Calu3 (cell line): Measurements from ENCODE around the gene HIVEP2. TPM values are rescaled to one million over a fixed set of nuclear protein-coding genes. Genes with fewer than 3 reads are reported as not detected.

Source experiments
- BruUV-seq: library from RNA; stranded (reverse); fragments of 400-500 nt; replicated peaks from 2 replicates; lab custom pipeline; 2021; lab: Mats Ljungman, UMichigan
- CTCF ChIA-PET: fragments of 300-600 bp; sonication (Branson Sonifier 250); formaldehyde crosslinking; loops from one replicate; lab custom pipeline; 2022; ENCODE audit warnings: antibody characterized with exemption; lab: Charles Lee
- DNase-seq: peaks from one replicate; pipeline ENCODE4 v3.0.0; 2022
- H3K27ac Mint-ChIP-seq: one replicate; pipeline ENCODE4 v1.8.0; 2022; ENCODE audit warnings: mixed read lengths; ENCODE audit not compliant: unreplicated experiment
- H3K27me3 Mint-ChIP-seq: one replicate; pipeline ENCODE4 v1.8.0; 2022; ENCODE audit warnings: mixed read lengths; ENCODE audit not compliant: unreplicated experiment
- H3K36me3 Mint-ChIP-seq: one replicate; pipeline ENCODE4 v1.8.0; 2022; ENCODE audit warnings: mild to moderate bottlenecking, moderate library complexity, mixed read lengths; ENCODE audit not compliant: insufficient read depth, unreplicated experiment
- H3K4me1 Mint-ChIP-seq: one replicate; pipeline ENCODE4 v1.8.0; 2022; ENCODE audit warnings: mild to moderate bottlenecking, low read depth, mixed read lengths; ENCODE audit not compliant: unreplicated experiment
- H3K4me3 Mint-ChIP-seq: one replicate; pipeline ENCODE4 v1.8.0; 2022; ENCODE audit warnings: mild to moderate bottlenecking, low read depth, moderate library complexity, mixed read lengths; ENCODE audit not compliant: unreplicated experiment
- H3K9me3 Mint-ChIP-seq: one replicate; pipeline ENCODE4 v1.8.0; 2022; ENCODE audit warnings: low read depth, mixed read lengths; ENCODE audit not compliant: unreplicated experiment
- intact Hi-C: fragments of 100-400 bp; cut with micrococcal nuclease; formaldehyde crosslinking; loops from one replicate; pipeline ENCODE4 v1.10.0; 2022; ENCODE audit not compliant: unreplicated experiment
- total RNA-seq: library from RNA; stranded (reverse); gene quantifications from 2 replicates; pipeline ENCODE4 v1.2.3, GENCODE V29; 2022
- TF ChIP-seq, protein P1 (sequence below): fragments of 200-600 bp; IDR thresholded peaks from one replicate; pipeline ENCODE4 v1.8.0; 2022; ENCODE audit warnings: antibody characterized with exemption; ENCODE audit not compliant: unreplicated experiment

The HIVEP2 gene
- total RNA-seq, 1 experiment from 2014 or later, result 18.4 TPM

DNA sequence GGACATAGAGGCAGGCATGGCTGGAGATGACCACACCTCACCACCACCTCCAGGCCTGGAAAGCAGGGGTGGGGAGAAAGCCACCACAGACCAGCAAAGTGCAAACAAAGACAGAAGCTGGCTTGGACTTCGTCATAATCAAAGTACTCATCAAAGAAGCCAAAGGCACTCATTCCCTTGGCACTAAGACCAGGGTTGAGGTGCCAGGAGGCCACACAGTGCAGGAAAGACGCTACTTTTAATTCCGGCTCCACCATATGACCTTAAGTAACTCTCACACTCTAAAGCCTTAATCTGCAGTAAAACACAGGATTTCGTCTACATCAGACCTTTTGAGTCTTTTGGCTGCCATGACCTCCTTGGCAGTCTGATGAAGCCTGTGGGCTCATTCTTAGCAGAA, 123.1 kb downstream of the HIVEP2 start:
- no peaks in the 10 kb centered on the region for H3K9me3 Mint-ChIP-seq
- DNase-seq, result no peak
- H3K36me3 Mint-ChIP-seq, result peaks cover 6% of the 10 kb centered on the region
- CTCF ChIA-PET, result no interaction called here
- peaks cover 27% of the 10 kb centered on the region for H3K4me1 Mint-ChIP-seq
- no peaks in the 10 kb centered on the region for H3K27me3 Mint-ChIP-seq
- BruUV-seq, result no TSS peak
- TF ChIP-seq, protein P1, sequence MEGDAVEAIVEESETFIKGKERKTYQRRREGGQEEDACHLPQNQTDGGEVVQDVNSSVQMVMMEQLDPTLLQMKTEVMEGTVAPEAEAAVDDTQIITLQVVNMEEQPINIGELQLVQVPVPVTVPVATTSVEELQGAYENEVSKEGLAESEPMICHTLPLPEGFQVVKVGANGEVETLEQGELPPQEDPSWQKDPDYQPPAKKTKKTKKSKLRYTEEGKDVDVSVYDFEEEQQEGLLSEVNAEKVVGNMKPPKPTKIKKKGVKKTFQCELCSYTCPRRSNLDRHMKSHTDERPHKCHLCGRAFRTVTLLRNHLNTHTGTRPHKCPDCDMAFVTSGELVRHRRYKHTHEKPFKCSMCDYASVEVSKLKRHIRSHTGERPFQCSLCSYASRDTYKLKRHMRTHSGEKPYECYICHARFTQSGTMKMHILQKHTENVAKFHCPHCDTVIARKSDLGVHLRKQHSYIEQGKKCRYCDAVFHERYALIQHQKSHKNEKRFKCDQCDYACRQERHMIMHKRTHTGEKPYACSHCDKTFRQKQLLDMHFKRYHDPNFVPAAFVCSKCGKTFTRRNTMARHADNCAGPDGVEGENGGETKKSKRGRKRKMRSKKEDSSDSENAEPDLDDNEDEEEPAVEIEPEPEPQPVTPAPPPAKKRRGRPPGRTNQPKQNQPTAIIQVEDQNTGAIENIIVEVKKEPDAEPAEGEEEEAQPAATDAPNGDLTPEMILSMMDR, result no peak
- no peak overlapping the region for H3K4me3 Mint-ChIP-seq
- intact Hi-C loops, result no loop called here
- peak overlapping the region; percentile 33 for H3K27ac Mint-ChIP-seq

DNA sequence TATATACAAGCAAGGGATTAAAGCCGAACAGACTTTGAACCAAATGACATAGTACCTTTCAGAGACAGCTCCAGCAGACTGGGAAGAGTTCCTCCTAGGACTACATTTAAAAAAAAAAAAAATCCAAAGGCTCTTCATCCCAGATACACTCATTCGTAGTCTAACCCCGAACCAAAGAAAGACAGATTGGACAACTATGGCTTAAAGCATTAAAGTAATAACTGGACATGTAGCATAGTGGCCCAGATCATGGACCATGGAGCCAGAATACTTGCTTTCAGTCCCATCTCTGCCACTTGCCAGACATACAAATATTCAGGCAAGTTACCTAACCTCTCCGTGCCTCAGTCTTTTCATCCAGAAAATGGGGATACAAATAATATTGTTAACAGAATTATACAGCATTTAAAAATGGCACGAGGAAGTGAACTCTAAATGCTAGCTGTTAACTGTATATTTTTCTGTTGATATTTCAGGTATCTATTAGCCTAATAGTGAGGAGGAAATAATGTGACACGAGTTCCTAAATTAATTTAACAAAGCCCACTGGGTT, 123.7 kb downstream of the HIVEP2 start:
- H3K27ac Mint-ChIP-seq, result no peak overlapping the region
- peaks cover 6% of the 10 kb centered on the region for H3K36me3 Mint-ChIP-seq
- H3K4me3 Mint-ChIP-seq, result no peak overlapping the region
- no peak for DNase-seq
- BruUV-seq, result no TSS peak
- TF ChIP-seq, protein P1, result no peak
- intact Hi-C loops, result no loop called here
- CTCF ChIA-PET, result interaction anchor here (0.7 kb wide), 1 partner anchor 123 kb away, joined by 5 read pairs; no protein-coding TSS in a partner anchor
- no peaks in the 10 kb centered on the region for H3K9me3 Mint-ChIP-seq
- H3K27me3 Mint-ChIP-seq, result no peaks in the 10 kb centered on the region
- H3K4me1 Mint-ChIP-seq, result peaks cover 32% of the 10 kb centered on the region

GRCh38 chr6:142820338-142821051, 124.5 kb downstream of the HIVEP2 start:
- no peaks in the 10 kb centered on the region for H3K27me3 Mint-ChIP-seq
- H3K9me3 Mint-ChIP-seq, result no peaks in the 10 kb centered on the region
- peaks cover 6% of the 10 kb centered on the region for H3K36me3 Mint-ChIP-seq
- no TSS peak for BruUV-seq
- peak overlapping the region; percentile 84 for H3K27ac Mint-ChIP-seq
- peak overlapping the region; percentile 65 for H3K4me3 Mint-ChIP-seq
- CTCF ChIA-PET, result interaction anchor here (0.7 to 1.6 kb wide), 2 partner anchors 65 to 124 kb away, joined by 4 to 5 read pairs; no protein-coding TSS in a partner anchor
- TF ChIP-seq, protein P1, result no peak
- DNase-seq, result no peak
- intact Hi-C loops, result no loop called here
- H3K4me1 Mint-ChIP-seq, result peaks cover 35% of the 10 kb centered on the region

DNA sequence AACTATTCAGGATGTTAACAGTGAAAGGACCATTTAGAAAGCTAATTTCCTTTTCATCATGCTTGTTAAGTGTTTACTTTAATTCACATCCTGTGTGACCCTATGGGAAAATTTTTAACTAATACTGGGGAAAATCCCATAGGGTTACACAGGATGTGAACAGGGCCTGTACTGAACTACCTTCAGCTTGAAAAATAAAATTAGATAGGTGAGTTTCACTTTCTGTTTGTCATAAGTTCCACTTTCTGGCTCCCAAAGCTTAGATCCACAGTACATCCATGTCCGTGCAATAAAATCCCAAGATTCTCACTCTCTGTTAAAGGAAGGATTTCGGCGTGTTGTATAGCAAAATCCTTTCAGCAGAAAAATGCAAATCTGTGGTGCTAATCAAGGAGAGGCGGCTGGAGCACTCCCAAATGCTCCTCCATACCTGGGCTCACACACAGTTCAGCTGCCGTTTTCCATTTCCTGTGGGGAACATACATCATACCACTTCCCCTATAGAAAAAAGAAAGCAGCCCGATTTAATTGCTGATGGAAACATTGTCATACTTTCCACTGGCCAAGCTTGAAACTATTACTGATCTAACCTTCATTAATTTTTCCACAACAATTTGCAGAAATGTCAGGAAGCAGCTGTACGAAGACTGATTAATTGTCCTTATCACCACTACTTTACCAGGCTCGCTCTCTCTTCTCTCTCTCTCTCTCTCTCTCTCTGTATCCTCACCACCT, 125.2 kb downstream of the HIVEP2 start:
- TSS peak; percentile 30 for BruUV-seq
- no peaks in the 10 kb centered on the region for H3K27me3 Mint-ChIP-seq
- peak overlapping the region; percentile 84 for H3K27ac Mint-ChIP-seq
- CTCF ChIA-PET, result interaction anchor here (1.1 to 1.6 kb wide), 5 partner anchors 23 to 124 kb away, joined by 3 to 5 read pairs (median 4); no protein-coding TSS in a partner anchor
- peak overlapping the region; percentile 65 for H3K4me3 Mint-ChIP-seq
- TF ChIP-seq, protein P1, result no peak
- intact Hi-C loops, result no loop called here
- H3K9me3 Mint-ChIP-seq, result no peaks in the 10 kb centered on the region
- peaks cover 6% of the 10 kb centered on the region for H3K36me3 Mint-ChIP-seq
- H3K4me1 Mint-ChIP-seq, result peaks cover 35% of the 10 kb centered on the region
- no peak for DNase-seq
